ENCODE data around the gene BBX. TPM values are rescaled to one million over a fixed set of nuclear protein-coding genes. Genes with fewer than 3 reads are reported as not detected.

The BBX gene
- total RNA-seq, 1 experiment from 2014 or later: 66.8 TPM

- intact Hi-C loops (cut with micrococcal nuclease): loop anchor here (10.0 kb wide), 3 partner anchors 96 to 884 kb away; no protein-coding TSS in a partner anchor
These were observed 148.2 kb downstream of the BBX start for GRCh38 chr3:107670986-107671385.

GRCh38 chr3:107674371-107674770 lies 151.6 kb downstream of the BBX start:
- Histone ChIP-seq H3K9ac (ENCODE audit: low read length) (no peak overlapping the region), H2AFZ (ENCODE audit: low read length) (no peak overlapping the region)
- intact Hi-C loops (cut with micrococcal nuclease): loop anchor here (10.0 kb wide), 3 partner anchors 100 to 880 kb away; no protein-coding TSS in a partner anchor

More at GRCh38 chr3:107670986-107671385, 148.2 kb downstream of the BBX start:
- Histone ChIP-seq H3K9me2 (replicated peaks; ENCODE audit: low read length) (no peaks in the 10 kb centered on the region), H4K20me1 (ENCODE audit: low read length) (no peaks in the 10 kb centered on the region), H3K4me2 (ENCODE audit: low read length) (no peak overlapping the region), H3K79me2 (ENCODE audit: low read length) (no peaks in the 10 kb centered on the region), H3K4me3 (ENCODE audit: low read length) (no peak overlapping the region), H3K27ac (ENCODE audit: low read length) (no peak overlapping the region), H2AFZ (ENCODE audit: low read length) (no peak overlapping the region), H3K9ac (ENCODE audit: low read length) (no peak overlapping the region), H3K4me1 (ENCODE audit: insufficient read depth, low read length) (no peaks in the 10 kb centered on the region), H3K27me3 (ENCODE audit: low read length) (no peaks in the 10 kb centered on the region), H3F3A (ENCODE audit: low read length, unreplicated experiment) (no peaks in the 10 kb centered on the region), H3K9me3 (ENCODE audit: low read length) (no peaks in the 10 kb centered on the region), H3K36me3 (ENCODE audit: low read depth, low read length) (no peaks in the 10 kb centered on the region)
- TF ChIP-seq EZH2 (IDR thresholded peaks at IDR 0.05; ENCODE audit: low read length, unreplicated experiment) (no peak), EZH2phosphoT487 (IDR thresholded peaks at IDR 0.05; ENCODE audit: borderline replicate concordance, low read length) (no peak)
- TF ChIP-seq, protein P1, sequence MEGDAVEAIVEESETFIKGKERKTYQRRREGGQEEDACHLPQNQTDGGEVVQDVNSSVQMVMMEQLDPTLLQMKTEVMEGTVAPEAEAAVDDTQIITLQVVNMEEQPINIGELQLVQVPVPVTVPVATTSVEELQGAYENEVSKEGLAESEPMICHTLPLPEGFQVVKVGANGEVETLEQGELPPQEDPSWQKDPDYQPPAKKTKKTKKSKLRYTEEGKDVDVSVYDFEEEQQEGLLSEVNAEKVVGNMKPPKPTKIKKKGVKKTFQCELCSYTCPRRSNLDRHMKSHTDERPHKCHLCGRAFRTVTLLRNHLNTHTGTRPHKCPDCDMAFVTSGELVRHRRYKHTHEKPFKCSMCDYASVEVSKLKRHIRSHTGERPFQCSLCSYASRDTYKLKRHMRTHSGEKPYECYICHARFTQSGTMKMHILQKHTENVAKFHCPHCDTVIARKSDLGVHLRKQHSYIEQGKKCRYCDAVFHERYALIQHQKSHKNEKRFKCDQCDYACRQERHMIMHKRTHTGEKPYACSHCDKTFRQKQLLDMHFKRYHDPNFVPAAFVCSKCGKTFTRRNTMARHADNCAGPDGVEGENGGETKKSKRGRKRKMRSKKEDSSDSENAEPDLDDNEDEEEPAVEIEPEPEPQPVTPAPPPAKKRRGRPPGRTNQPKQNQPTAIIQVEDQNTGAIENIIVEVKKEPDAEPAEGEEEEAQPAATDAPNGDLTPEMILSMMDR (conservative IDR thresholded peaks at IDR 0.05; ENCODE audit: low read depth, low read length): no peak
- no TSS peak for BruUV-seq (replicated peaks)
- ATAC-seq (no peak), DNase-seq (no peak)
- CTCF ChIA-PET: interaction anchor here (1.1 kb wide), 1 partner anchor 807 kb away, joined by 5 read pairs; no protein-coding TSS in a partner anchor
- POLR2A ChIA-PET (ENCODE audit: unreplicated experiment): interaction anchor here (0.6 kb wide), 1 partner anchor 13 kb away, joined by 3 read pairs; no protein-coding TSS in a partner anchor

More at GRCh38 chr3:107674371-107674770, 151.6 kb downstream of the BBX start:
- H3K27ac ChIP-seq (ENCODE audit: low read length): no peak overlapping the region
- H3K79me2 ChIP-seq (ENCODE audit: low read length): no peaks in the 10 kb centered on the region
- H3K4me2 ChIP-seq (ENCODE audit: low read length): no peak overlapping the region
- ATAC-seq (no peak), DNase-seq (no peak)
- BruUV-seq (replicated peaks): no TSS peak
- no peak overlapping the region for H3K4me3 ChIP-seq (ENCODE audit: low read length)
- H3K36me3 ChIP-seq (ENCODE audit: low read depth, low read length): no peaks in the 10 kb centered on the region
- H3K9me3 ChIP-seq (ENCODE audit: low read length): no peaks in the 10 kb centered on the region
- no peaks in the 10 kb centered on the region for H4K20me1 ChIP-seq (ENCODE audit: low read length)
- POLR2A ChIA-PET (ENCODE audit: unreplicated experiment): no interaction called here
- CTCF ChIA-PET: interaction anchor here (1.0 to 1.4 kb wide), 3 partner anchors 14 to 67 kb away, joined by 4 to 11 read pairs (median 5); no protein-coding TSS in a partner anchor
- no peak for TF ChIP-seq EZH2phosphoT487 (IDR thresholded peaks at IDR 0.05; ENCODE audit: borderline replicate concordance, low read length)
- TF ChIP-seq EZH2 (IDR thresholded peaks at IDR 0.05; ENCODE audit: low read length, unreplicated experiment): no peak
- TF ChIP-seq, protein P1 (conservative IDR thresholded peaks at IDR 0.05; ENCODE audit: low read depth, low read length): no peak
- H3K27me3 ChIP-seq (ENCODE audit: low read length): no peaks in the 10 kb centered on the region
- no peaks in the 10 kb centered on the region for H3K9me2 ChIP-seq (replicated peaks; ENCODE audit: low read length)
- no peaks in the 10 kb centered on the region for H3F3A ChIP-seq (ENCODE audit: low read length, unreplicated experiment)
- H3K4me1 ChIP-seq (ENCODE audit: insufficient read depth, low read length): no peaks in the 10 kb centered on the region
